Measurements from ENCODE around the gene DIS3L2.
"Not testable (repeated sequence)": the region's sequence is repeated elsewhere in the genome, so short reads cannot be mapped to it uniquely, and the experiment has no call there.

Gene DIS3L2

DNA sequence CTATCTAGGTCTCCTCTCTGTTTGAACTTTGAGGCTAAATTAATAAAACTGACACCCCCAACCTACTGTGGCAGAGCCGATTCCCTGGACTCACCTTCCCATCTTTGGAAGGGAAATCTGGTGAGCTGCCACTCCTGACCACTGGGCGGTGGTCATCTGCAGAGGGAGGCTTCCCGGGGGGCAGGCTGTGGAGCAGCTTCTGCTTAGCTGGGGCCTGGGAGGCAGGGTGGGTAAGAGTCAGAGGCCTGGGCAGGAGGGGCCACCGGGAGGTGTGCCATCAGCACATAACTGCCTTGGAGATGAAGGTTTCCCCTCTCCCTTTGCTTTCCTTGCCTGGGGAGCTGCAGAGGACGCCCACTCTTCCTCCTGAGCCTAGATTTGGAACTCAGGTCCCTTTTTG is 33.0 kb upstream of the DIS3L2 start:
- DNase-seq (ENCODE audit: low read depth, low spot score) = no peak

DNA sequence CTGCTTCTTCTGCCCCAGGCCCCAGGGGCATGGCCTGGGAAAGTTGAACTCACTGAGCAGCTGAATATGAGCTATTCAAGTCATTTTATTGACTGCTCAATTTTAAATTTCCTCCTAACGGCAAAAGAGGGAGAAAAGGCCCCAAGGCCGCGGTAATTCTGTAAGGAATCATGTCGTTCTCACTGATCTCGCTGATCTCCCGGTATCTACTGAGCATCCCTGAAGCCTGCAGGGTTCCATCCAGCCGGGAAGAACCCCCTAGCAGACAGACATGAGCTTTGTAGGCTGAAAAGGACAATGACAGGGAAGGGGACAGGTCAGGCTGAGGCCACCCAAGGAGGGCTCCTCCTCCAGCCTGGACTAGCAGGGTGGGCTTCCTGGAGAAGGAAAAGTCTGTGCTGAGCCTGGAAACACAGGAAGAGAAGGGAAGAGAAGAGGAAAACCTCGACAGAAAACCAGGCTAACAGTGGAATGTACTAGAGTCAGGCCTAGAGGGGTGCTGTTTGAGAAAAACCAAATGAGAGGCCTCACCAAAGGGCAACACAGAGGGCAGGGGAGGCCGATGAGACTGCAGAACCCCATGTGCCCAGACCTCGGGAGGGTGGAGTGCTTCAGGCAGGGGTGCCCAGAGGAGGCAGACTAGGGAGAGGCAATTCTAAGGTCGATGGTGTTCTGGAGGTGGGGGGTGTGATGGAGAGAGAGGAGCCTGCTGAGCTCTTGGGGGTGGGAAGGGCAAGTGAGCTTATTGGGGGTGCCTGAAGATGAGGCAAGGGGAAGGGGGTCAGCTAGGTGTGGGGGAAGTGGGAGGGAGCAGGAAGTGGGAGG is 32.4 kb upstream of the DIS3L2 start:
- DNase-seq (ENCODE audit: low read depth, low spot score) = no peak

DNA sequence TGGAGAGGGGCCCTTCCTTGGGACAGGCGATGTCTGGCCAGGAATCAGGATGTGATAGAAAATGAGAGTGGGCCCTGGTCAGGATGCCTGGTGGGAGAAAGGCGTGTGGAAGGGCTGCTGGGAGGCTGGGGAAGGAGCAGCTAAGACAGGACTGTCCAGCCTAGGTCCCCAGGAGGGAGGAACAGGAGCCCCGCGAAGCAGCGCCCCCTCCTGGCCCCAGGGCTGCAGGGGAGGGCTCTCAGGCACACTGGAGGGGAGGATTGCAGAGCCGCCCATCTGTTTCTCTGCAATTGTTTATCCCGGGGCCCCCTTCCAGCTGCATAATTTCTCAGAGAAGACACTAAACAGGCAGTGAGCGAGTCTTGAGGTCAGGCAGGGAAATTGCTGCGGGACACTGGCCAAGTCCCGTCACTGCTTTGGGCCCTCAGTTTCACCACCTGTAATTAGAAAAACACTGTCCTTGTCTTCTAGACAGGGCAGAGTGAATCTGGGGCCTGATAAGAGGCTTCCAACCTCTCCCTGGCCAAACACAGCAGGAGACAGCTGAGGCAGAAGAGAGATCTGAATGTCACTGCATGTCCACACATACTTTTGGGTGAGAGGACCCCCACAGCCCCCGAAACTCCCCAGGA is 31.4 kb upstream of the DIS3L2 start:
- DNase-seq (ENCODE audit: low read depth, low spot score) = peak; percentile 74

DNA sequence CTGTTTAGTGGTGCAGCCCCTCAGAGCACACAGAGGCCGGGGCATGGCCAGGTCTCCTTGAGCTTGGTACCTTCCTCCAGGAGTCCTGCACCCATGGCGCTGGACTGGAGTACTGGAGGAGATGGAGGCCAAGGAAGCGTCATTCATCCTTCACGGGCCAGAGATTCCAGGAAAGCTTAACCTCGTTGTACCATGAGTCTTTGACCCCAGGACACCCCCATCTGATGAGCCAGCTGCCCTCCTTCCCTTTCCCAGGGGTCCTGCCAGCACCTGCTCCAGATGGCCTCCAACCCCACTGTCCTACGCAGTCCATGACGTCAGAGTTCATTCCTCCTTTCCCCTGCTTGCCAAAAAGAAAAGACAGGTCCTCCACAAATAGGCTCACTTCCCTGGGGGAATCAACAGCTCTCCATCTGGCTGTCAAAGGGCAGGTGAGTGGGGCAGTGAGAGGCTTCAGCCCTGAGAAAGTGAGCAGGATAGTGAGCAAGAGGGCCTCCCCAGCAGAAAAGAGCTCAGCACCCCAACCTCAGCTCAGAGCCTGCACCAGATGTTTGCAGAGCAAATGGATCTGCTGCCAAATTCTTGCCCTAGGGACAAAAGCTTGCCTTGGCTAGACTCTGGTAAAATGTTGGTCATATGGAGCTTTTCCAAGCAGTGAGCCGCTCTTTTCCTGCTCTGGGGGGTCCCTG is 30.8 kb upstream of the DIS3L2 start:
- DNase-seq (ENCODE audit: low read depth, low spot score) = no peak

DNA sequence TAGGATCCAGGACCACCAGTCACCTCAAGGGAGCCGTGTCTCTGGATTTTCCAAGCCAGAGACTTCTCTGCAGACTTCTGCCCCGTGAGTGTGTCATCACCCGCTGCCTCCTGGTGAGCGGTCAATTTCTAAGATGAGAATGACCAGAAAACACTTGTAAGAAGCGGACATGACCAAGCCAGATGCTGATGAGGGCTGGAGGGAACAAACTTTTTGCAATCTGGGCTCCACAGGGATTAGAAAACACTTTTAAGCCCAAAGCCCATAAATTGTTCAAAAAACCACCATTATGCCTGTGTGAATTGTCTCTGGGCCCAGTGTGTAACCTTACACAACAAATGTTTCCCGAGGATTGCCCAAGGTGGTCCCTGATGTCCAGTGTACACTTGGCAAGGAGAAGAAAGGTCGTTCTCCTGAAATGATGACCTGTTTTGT is 30.0 kb upstream of the DIS3L2 start:
- DNase-seq (ENCODE audit: low read depth, low spot score) = no peak

DNA sequence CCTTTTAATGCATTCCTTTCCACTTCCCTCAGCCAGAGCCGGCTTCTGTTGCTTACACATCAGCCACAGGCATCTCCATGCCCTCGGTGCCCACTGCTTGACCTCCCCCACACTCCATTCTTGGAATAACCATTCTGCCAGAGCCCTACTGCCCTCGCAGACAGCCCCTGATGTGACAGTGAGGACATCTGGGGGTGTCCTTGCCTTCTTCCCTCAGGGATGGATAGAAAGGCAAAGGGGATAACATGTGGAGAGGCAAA is 28.9 kb upstream of the DIS3L2 start:
- DNase-seq (ENCODE audit: low read depth, low spot score) = no peak

DNA sequence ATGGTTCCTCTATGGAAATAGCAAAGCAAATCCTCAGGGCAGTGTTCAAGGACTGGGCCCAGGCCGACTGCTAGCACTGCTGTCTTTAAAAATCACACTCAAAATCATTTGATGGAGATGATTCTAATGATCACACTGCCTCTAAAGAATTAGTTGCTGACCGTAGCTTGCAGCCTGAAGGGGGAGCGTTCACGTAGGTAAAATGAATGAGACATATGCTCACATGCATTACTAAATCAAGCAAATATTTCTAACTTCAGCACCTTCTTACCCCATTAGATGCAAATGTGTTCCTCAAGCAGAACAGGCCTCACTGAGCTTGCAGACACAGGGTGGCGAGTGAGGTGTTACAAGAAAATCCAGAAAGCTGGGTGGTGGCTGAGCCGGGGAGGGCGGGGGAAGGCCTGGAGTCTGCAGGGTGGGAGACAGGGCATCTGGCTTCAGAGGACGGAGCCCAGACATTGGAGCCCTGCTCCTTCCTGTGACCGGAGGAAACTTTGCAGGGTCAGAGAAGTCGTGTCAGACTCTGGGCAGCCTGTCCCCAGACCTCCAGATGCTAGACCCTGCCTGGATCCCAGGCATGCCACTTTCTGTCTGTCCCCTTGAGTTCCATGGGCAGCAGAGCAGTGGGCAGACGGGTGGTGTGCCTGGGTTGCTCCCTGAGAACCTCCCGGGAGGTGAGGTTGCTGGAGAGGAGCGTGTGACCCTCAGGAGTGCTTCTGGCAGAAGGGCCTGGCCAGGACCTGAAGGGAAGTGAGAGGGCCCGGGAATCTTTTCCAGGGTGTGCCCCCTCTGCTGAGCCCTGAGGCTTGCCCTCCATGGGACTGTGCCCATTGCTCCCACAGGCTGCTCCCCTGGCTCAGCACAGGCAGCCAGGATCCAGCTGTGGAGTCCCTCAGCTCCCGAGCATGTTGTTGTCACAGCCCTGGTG is 28.3 kb upstream of the DIS3L2 start:
- DNase-seq (ENCODE audit: low read depth, low spot score) = no peak

DNA sequence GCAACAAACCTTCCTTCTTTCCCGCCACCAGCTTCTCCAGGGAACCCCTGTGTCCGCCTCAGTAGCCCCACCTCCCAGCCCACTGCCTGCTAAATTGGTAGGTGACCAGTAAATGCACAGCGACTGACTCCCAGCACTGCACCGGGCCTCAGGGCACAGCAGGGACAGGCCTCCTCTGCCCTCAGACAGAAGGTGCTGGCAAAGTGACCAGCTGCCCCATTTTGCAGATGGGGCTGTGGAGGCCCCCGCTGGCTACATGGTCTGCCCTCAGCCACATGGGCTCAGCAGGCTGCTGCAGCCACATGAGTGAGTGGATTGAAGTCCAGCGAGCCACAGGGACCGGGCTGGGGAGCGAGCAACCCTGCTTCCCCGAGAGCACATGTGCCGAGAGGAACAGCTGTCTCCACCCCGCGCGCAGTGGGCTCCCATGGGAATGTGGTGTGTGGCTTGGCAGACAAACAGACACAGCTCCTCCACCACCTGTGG is 27.6 kb upstream of the DIS3L2 start:
- no peak for DNase-seq (ENCODE audit: low read depth, low spot score)

DNA sequence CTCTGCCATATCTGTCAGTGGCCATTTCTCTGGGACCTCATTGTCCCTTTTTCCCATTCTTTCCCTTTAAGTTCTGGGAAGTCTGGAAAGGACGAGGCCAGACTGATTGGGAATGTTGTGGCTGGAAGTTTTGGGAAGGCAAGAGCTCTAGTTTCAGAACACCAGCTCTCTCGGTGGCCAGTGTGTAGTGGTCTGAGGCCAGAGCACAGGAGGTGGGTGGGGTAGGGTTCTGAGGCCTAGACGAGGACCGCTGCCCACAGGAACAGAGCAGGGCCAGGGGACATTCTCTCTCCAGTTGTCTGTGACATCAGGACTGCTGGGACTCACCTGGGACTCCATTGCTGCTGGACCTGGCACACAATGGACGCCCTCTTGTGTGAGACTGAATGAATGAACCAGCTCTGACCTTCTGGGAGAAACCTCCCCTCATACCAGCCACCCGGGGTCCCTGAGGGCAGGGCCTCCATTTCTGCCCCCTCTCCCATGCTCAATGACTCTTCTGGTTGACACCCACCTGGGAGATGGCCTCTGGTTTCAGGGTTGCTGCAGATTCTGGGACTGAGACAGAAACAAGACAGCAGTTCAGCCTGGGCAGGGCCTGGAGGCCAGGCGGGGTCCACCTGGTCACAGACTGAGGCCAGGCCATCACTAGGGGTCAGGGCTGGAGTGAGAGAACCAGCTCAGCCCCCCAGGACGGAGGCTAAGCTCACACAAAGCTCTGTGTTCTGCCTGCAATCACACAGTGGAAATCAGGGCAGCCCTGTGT is 26.9 kb upstream of the DIS3L2 start:
- no peak for DNase-seq (ENCODE audit: low read depth, low spot score)

DNA sequence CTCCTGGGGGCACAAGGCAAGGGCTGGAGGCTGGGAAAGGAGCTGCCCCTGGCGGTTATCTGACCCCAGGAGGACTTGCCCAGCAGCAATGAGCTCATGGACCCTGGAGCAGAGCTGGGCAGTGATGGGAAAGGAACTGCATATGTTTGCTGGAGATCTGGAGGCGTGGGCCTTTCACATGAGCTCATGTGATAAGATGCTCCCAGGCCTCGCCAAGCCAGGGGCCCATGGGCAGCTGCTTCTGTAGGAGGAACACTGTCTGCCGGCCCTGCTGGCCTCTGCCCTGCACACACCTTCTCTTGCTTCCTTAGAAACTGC is 26.3 kb upstream of the DIS3L2 start:
- DNase-seq (ENCODE audit: low read depth, low spot score) = no peak

DNA sequence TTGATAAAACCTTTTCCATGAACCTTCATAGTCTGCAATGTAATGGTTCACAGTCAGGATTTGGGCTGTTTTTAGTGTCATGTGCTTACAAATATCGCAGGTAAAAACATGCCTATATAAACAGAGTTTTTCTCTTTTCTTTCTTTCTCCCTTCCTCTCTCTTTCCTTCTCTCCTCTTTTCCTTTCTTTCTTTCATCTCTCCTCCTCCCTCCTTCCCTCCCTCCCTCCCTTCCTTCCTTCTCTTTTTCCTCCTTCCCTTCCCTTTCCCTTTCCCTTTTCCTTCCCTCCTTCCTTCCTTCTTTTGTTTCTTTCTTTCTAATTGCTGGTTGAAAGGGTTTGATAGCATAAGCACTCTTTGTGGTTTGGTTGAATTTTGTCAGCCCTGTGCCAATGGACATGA is 25.7 kb upstream of the DIS3L2 start:
- no peak for DNase-seq (ENCODE audit: low read depth, low spot score)

DNA sequence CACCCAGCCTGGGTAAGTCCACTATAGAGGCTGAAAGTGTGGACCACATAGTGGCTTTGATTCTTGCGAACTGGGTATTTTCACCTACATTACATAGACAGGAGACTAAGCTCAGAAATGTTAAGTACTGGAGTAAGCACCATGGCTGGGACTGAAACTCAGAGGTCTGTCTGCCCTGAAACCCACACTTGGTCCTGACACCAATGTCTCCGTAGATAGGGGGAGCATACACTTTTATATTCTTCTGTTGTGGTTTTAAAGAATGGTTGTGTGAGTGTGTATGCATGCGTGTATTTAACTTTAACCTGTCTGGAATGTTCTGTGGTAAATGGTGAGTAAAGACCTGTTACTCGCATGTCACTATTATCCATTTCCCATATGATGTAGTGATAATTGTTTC is 25.0 kb upstream of the DIS3L2 start:
- no peak for DNase-seq (ENCODE audit: low read depth, low spot score)

DNA sequence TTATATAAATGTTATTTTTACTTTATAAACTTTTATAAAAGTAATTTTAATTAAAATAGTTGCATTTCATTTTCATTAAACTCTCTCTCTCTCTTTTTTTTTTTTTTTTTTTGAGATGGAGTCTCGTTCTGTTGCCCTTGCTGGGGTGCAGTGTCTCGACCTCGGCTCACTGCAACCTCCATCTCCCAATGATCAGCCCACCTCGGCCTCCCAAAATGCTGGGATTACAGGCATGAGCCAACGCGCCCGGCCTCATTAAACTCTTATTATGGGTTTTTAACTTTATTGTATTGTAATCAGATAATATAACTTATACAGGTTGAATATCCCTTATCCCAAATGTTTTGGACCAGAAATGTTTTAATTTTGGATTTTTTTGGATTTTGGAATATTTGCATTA is 24.5 kb upstream of the DIS3L2 start:
- no peak for DNase-seq (ENCODE audit: low read depth, low spot score)

DNA sequence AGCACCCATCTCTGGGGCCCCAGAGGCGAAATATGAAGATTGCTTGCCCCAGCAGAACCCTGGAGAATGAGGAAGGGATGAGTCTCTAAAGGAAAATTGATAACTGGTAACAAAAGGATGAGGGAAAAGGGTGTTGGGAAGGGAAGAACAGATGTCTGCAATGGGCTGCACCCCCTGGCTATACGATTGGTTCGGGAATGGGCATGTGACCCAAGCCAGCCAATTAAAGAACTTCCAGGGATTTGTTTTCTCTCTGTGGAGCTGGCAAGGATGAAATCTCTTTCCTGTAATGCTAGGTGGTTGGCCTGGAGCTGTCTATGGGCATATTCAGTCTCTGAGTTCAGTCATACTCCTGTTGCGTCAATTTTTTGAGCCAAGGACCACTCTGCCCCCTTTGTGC is 22.5 kb upstream of the DIS3L2 start:
- no peak for DNase-seq (ENCODE audit: low read depth, low spot score)

DNA sequence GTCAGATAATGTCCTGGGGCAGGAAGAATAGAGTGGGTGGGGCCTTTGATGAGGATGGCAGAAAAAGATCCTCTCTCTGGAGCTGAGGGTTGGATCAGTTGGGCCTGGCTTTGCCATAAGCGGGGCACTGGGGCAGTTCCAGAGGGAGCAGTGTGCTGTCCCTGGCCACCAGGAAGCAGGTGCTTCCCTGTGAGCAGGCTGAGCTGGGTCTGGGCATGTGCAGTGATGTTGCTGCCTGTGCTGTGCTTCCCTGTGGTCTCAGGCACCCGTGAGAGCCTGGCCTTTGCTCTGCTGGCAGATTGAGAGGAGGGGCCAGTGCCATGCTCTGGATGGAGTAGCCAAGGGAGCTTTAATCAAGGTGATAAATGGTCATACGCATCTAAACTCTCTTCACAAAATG is 20.7 kb upstream of the DIS3L2 start:
- no peak for DNase-seq (ENCODE audit: low read depth, low spot score)

DNA sequence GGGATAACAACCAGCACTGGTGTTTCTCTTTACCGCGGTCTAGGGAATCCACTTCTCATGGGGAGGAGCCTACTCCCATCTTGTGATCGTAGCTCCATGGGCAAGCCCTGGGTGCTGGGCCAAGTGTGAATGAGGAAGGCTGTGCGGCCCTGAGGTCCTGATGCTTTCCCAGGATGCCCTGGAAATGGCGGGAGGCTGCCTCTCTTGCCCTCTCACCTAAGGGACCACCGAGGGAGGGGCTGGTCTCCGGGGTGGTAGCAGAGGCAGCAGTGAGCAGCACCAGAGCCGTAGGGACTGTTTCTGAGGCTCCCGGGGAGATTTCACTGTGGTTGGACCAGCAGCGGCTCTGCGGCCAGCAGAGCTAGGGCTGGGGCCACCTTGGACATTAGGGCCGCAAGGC is 19.8 kb upstream of the DIS3L2 start:
- no peak for DNase-seq (ENCODE audit: low read depth, low spot score)

DNA sequence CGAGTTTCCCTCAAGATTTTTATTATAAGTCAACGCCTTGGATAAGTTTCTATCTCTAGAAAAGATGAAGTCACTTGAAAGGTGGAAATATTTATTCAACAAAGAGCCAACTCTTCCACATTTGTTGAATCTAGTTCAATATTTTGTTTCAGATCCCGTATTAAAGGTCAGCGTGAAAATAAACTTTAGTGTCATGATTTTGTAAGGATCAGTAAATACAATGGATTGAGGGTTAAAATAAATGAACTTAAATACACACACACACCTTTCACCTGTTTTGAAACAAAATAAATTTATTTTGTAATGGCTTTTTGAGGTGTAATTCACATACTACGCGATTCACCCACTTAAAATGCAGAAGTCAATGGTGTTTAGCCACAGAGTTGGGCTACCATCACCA is 19.3 kb upstream of the DIS3L2 start:
- no peak for DNase-seq (ENCODE audit: low read depth, low spot score)

DNA sequence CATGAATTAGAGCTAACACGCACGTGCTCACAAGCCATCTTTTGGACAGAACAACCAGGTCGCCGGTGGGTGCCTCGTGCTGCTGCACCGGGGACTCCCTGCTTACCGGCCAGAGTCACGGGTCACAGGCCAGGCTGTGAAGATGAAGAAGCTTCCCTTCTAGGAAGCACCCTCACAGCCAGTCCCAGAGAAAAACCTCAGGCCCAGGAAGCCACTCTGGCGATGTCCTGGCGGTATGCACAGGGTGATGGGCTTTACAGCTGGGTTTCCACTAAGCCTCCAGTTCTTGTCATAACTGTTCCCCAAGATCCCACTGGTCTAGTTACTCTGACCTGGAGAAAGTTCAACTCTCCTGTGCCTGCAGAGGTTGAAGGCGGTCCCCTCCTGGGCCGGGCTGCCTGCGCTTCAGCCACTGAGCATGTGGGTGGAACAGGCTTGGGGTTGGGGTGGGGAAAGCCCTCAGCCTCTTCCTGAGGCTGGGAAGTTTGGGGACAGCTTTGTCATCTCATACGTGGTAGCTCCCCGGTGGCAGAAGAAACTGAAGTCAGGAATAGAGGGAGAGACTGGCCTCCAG is 15.2 kb upstream of the DIS3L2 start:
- no peak for DNase-seq (ENCODE audit: low read depth, low spot score)

DNA sequence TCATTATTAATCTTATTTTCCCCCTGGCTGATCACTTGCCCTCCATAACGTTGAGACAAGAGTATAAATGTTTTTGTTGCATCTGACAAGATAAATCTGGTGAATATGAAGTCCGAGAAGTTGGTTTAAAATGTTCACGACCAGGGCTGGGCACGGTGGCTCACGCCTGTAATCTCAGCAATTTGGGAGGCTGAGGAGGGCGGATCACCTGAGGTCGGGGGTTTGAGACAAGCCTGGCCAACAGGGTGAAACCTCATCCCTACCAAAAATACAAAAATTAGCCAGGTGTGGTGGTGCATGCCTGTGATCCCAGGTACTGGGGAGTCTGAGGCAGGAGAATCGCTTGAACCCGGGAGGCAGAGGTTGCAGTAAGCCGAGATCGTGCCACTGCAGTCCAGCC is 14.4 kb upstream of the DIS3L2 start:
- DNase-seq (ENCODE audit: low read depth, low spot score) = not testable (repeated sequence)

DNA sequence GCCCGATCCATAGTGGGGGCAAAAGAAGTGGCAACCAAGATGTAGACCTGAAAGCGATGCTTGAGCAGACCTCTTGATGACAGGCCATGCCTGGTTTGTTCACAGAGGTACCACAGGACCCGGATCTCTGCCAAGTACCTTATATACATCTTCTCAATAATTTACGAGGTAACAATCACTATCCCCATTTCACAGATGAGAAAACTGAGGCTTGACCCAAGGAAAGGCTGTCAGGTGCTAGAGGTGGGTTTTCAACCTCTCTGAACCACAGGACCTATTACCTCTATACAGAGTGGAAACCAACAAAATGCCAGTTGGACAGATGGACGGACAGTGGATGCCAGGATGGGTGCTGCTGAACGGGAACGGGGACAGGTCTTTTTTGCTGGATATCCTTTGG is 13.8 kb upstream of the DIS3L2 start:
- no peak for DNase-seq (ENCODE audit: low read depth, low spot score)

DNA sequence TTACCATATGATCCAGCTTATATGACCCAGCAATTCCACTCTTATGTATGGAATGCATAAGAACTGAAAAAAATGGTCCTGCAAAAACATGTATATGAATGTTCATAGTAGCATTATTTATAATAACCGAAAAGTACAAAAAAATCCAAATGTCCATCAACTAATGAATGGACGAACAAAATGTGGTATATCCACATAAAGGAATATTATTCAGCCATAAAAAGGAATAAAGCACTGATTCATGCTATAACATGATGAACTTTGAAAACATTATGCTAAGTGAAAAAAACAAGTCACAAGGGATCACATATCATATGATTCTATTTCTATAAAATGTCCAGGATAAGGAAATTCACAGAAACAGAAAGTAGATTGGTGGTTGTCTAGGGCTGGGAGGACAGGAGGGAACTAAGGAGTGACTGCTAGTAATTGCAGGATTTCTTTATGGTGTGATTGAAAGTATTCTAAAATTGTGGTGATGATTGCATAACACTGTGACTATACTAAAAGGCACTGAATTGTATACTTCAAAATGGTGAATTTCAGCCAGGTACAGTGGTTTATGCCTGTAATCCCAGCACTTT is 10.0 kb upstream of the DIS3L2 start:
- DNase-seq (ENCODE audit: low read depth, low spot score) = no peak

Measured in ELF-1 (cell line).